Measurements from ENCODE around the gene SUSD5. TPM values are rescaled to one million over a fixed set of nuclear protein-coding genes. Genes with fewer than 3 reads are reported as not detected.

SUSD5 gene
- total and polyA plus RNA-seq, 2 of the 4 experiments (the other 2 are of a cell fraction): 1.4 to 2.9 TPM

DNA sequence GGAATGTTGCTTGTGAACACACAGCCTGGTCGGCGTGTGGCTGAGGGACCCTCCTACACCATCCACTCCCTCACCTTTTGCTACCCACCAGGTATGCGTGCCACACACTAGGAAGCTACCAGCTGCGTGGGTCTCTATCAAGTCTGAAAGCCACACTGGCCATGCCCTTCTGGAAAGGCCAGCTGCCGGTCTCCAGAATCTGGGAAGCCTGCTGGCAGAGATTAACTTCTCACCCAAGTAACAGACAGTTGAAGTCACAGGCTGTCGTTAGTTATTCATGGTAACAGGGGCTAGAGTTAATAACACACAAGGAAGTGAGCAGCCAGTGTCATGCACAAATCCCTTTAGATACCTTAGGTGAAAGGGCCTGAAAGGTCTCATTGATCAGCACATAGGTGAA is 48.1 kb downstream of the SUSD5 start:
- no peak for DNase-seq
- H3K23ac ChIP-seq (ENCODE audit: low read depth, low read length): no peak overlapping the region
- no peak overlapping the region for H3K9ac ChIP-seq (ENCODE audit: low read depth, low read length)
- TF ChIP-seq, protein P1, sequence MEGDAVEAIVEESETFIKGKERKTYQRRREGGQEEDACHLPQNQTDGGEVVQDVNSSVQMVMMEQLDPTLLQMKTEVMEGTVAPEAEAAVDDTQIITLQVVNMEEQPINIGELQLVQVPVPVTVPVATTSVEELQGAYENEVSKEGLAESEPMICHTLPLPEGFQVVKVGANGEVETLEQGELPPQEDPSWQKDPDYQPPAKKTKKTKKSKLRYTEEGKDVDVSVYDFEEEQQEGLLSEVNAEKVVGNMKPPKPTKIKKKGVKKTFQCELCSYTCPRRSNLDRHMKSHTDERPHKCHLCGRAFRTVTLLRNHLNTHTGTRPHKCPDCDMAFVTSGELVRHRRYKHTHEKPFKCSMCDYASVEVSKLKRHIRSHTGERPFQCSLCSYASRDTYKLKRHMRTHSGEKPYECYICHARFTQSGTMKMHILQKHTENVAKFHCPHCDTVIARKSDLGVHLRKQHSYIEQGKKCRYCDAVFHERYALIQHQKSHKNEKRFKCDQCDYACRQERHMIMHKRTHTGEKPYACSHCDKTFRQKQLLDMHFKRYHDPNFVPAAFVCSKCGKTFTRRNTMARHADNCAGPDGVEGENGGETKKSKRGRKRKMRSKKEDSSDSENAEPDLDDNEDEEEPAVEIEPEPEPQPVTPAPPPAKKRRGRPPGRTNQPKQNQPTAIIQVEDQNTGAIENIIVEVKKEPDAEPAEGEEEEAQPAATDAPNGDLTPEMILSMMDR (conservative IDR thresholded peaks at IDR 0.05; ENCODE audit: low read depth, low read length): no peak
- TF ChIP-seq SMC3 (IDR thresholded peaks at IDR 0.05; ENCODE audit: low read depth, low read length) (no peak), MAZ (IDR thresholded peaks at IDR 0.05; ENCODE audit: borderline replicate concordance, low read depth, low read length) (no peak), MXI1 (IDR thresholded peaks at IDR 0.05; ENCODE audit: borderline replicate concordance, low read depth, low read length) (no peak), NFE2L2 (IDR thresholded peaks at IDR 0.05; ENCODE audit: low read depth, low read length) (no peak), RAD21 (IDR thresholded peaks at IDR 0.05; ENCODE audit: low read length) (no peak), CEBPB (IDR thresholded peaks at IDR 0.05; ENCODE audit: low read depth, low read length) (no peak), RCOR1 (IDR thresholded peaks at IDR 0.05; ENCODE audit: insufficient replicate concordance, low read length) (no peak), FOS (IDR thresholded peaks at IDR 0.05; ENCODE audit: low read depth, low read length) (no peak), MAFK (IDR thresholded peaks at IDR 0.05; ENCODE audit: low read depth, low read length) (no peak), POLR2A (IDR thresholded peaks at IDR 0.05; ENCODE audit: low read depth, low read length) (no peak)
- TF ChIP-seq, protein P2, sequence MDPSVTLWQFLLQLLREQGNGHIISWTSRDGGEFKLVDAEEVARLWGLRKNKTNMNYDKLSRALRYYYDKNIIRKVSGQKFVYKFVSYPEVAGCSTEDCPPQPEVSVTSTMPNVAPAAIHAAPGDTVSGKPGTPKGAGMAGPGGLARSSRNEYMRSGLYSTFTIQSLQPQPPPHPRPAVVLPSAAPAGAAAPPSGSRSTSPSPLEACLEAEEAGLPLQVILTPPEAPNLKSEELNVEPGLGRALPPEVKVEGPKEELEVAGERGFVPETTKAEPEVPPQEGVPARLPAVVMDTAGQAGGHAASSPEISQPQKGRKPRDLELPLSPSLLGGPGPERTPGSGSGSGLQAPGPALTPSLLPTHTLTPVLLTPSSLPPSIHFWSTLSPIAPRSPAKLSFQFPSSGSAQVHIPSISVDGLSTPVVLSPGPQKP (IDR thresholded peaks at IDR 0.05; ENCODE audit: borderline replicate concordance, low read depth, low read length): no peak
- no peaks in the 10 kb centered on the region for H3K79me1 ChIP-seq (ENCODE audit: low read depth in 1 of 2, low read length in 2 of 2)
- no peak overlapping the region for H3K56ac ChIP-seq (ENCODE audit: extremely low read depth, insufficient read depth, low read length)
- H4K91ac ChIP-seq (ENCODE audit: insufficient read depth, low read depth, low read length): no peak overlapping the region
- no peaks in the 10 kb centered on the region for H3K27me3 ChIP-seq (ENCODE audit: control insufficient read depth, insufficient read depth, low read length)
- no peak overlapping the region for H3K4me2 ChIP-seq (ENCODE audit: low read depth, low read length)
- in situ Hi-C loops (cut with MboI; ENCODE audit: low sequenced_read_pairs) (no loop called here), intact Hi-C loops (cut with micrococcal nuclease) (no loop called here), dilution Hi-C loops (cut with HindIII; ENCODE audit: low sequenced_read_pairs, unreplicated experiment) (no loop called here)
- H2AK9ac ChIP-seq (replicated peaks; ENCODE audit: low read depth, low read length, poor library complexity): no peak overlapping the region
- CTCF ChIA-PET: no interaction called here
- peaks cover 2% of the 10 kb centered on the region for H3K4me1 ChIP-seq (ENCODE audit: control insufficient read depth, insufficient read depth, low read length)
- no peaks in the 10 kb centered on the region for H3K36me3 ChIP-seq (ENCODE audit: control insufficient read depth, insufficient read depth, low read length)
- no peaks in the 10 kb centered on the region for H4K20me1 ChIP-seq (ENCODE audit: insufficient read depth, low read length)
- H3K14ac ChIP-seq (replicated peaks; ENCODE audit: low read depth, low read length): no peak overlapping the region
- H4K5ac ChIP-seq (ENCODE audit: low read depth, low read length): no peak overlapping the region
- H4K8ac ChIP-seq (ENCODE audit: low read depth in 2 of 2, low read length in 2 of 2): no peak overlapping the region
- H2BK120ac ChIP-seq (ENCODE audit: low read depth, low read length): no peak overlapping the region
- peaks cover 7% of the 10 kb centered on the region for H3K9me1 ChIP-seq (ENCODE audit: insufficient read depth, low read length)
- H3K4me3 ChIP-seq (ENCODE audit: insufficient read depth, low read depth, low read length): no peak overlapping the region
- H2AFZ ChIP-seq (replicated peaks; ENCODE audit: low read length, poor library complexity): no peak overlapping the region
- H2BK5ac ChIP-seq (ENCODE audit: low read depth, low read length, poor library complexity, severe bottlenecking): no peak overlapping the region
- no peak overlapping the region for H3K27ac ChIP-seq (ENCODE audit: insufficient read depth, low read length)
- 83% methylated on average over 3 of the region's 6 CpGs; no CpG with 5 or more reads in 1 of the 2 experiments for WGBS, 2 experiments (ENCODE audit: extremely low coverage in 2 of 2, insufficient read length in 1 of 2)
- no peak overlapping the region for H2BK20ac ChIP-seq (ENCODE audit: low read depth, low read length)
- no peak overlapping the region for H3K4ac ChIP-seq (ENCODE audit: low read depth, low read length)
- no peak overlapping the region for H3K18ac ChIP-seq (ENCODE audit: low read depth, low read length)
- no TSS peak for BruUV-seq (replicated peaks)
- POLR2A ChIA-PET (ENCODE audit: unreplicated experiment): no interaction called here
- H3K9me3 ChIP-seq (ENCODE audit: control insufficient read depth, insufficient read depth, low read length): no peaks in the 10 kb centered on the region
- no peak overlapping the region for H2BK15ac ChIP-seq (ENCODE audit: low read depth, low read length)
- no peak overlapping the region for H2AK5ac ChIP-seq (ENCODE audit: low read depth, low read length)
- ATAC-seq (ENCODE audit: low read depth): no peak

All from IMR-90 (cell line).